HEK293T (cell line): Measurements from ENCODE around the gene SSRP1.

Experiments used
- CTCF ChIA-PET: fragments of 350-600 bp; formaldehyde crosslinking; extraction: SDS; loops from one replicate; lab custom pipeline; 2021; ENCODE audit warnings: antibody characterized with exemption, inconsistent platforms; lab: Yijun Ruan, JAX
- POLR2A ChIA-PET: fragments of 350-600 bp; formaldehyde crosslinking; extraction: SDS; loops from one replicate; lab custom pipeline; 2020; ENCODE audit warnings: antibody characterized with exemption, inconsistent platforms; lab: Yijun Ruan, JAX
- DNase-seq: peaks from one replicate; pipeline ENCODE4 v3.0.0; 2012; ENCODE audit warnings: mixed read lengths; ENCODE audit errors: extremely low spot score
- ARNT ChIP-seq: fragments of 450-650 bp; IDR thresholded peaks from 2 replicates; pipeline ENCODE4 v1.6.1; 2017; ENCODE audit warnings: mild to moderate bottlenecking
- BHLHE40 ChIP-seq: fragments of 450-650 bp; IDR thresholded peaks from 2 replicates; pipeline ENCODE4 v1.6.1; 2016; ENCODE audit warnings: mild to moderate bottlenecking, moderate library complexity, borderline replicate concordance
- CTBP1 ChIP-seq: fragments of 450-650 bp; IDR thresholded peaks from 2 replicates; pipeline ENCODE4 v1.6.1; 2016; ENCODE audit warnings: borderline replicate concordance
- ELF4 ChIP-seq: fragments of 450-650 bp; IDR thresholded peaks from 2 replicates; pipeline ENCODE4 v1.6.1; 2017; ENCODE audit warnings: antibody characterized with exemption
- FOXA1 ChIP-seq: fragments of 450-650 bp; IDR thresholded peaks from 2 replicates; pipeline ENCODE4 v1.6.1; 2016; ENCODE audit warnings: mild to moderate bottlenecking
- FOXK2 ChIP-seq: fragments of 450-650 bp; IDR thresholded peaks from 2 replicates; pipeline ENCODE4 v1.6.1; 2016; ENCODE audit warnings: mild to moderate bottlenecking
- FOXM1 ChIP-seq: fragments of 450-650 bp; IDR thresholded peaks from 2 replicates; pipeline ENCODE4 v1.6.1; 2017; ENCODE audit warnings: mild to moderate bottlenecking, borderline replicate concordance
- HDGF ChIP-seq: fragments of 450-650 bp; IDR thresholded peaks from 2 replicates; pipeline ENCODE4 v1.6.1; 2017; ENCODE audit warnings: antibody characterized with exemption, borderline replicate concordance
- L3MBTL2 ChIP-seq: fragments of 450-650 bp; conservative IDR thresholded peaks from 2 replicates; pipeline ENCODE4 v1.6.1; 2016; ENCODE audit warnings: mild to moderate bottlenecking
- LEF1 ChIP-seq: fragments of 450-650 bp; IDR thresholded peaks from 2 replicates; pipeline ENCODE4 v1.6.1; 2017; ENCODE audit warnings: mild to moderate bottlenecking, borderline replicate concordance
- NFRKB ChIP-seq: fragments of 450-650 bp; IDR thresholded peaks from 2 replicates; pipeline ENCODE4 v1.6.1; 2016; ENCODE audit warnings: mild to moderate bottlenecking, moderate library complexity
- PKNOX1 ChIP-seq: fragments of 450-650 bp; IDR thresholded peaks from 2 replicates; pipeline ENCODE4 v1.6.1; 2016
- SP1 ChIP-seq: fragments of 450-650 bp; IDR thresholded peaks from 2 replicates; pipeline ENCODE4 v1.6.1; 2017
- SUZ12 ChIP-seq: fragments of 450-650 bp; IDR thresholded peaks from 2 replicates; pipeline ENCODE4 v1.6.1; 2016; ENCODE audit warnings: mild to moderate bottlenecking
- TARDBP ChIP-seq: fragments of 450-650 bp; IDR thresholded peaks from 2 replicates; pipeline ENCODE4 v1.6.1; 2016
- ZNF384 ChIP-seq: fragments of 450-650 bp; IDR thresholded peaks from 2 replicates; pipeline ENCODE4 v1.6.1; 2016

SSRP1 gene

GRCh38 chr11:57307666-57308270 lies 27.9 kb downstream of the SSRP1 start:
- POLR2A ChIA-PET = no interaction called here
- CTCF ChIA-PET = no interaction called here
- no peak for DNase-seq
- TF ChIP-seq ELF4 = no peak
- no peak for TF ChIP-seq ARNT
- TF ChIP-seq LEF1 = no peak
- no peak for TF ChIP-seq FOXK2
- TF ChIP-seq NFRKB = no peak

GRCh38 chr11:57306940-57307565 lies 28.6 kb downstream of the SSRP1 start:
- ChIA-PET CTCF (no interaction called here), POLR2A (no interaction called here)
- no peak for DNase-seq
- TF ChIP-seq CTBP1 = no peak

- CTCF ChIA-PET = no interaction called here
These were observed 29.4 kb downstream of the SSRP1 start for GRCh38 chr11:57306161-57306876.

GRCh38 chr11:57305523-57305922 lies 30.2 kb downstream of the SSRP1 start:
- TF ChIP-seq LEF1 (no peak), SP1 (no peak), ARNT (no peak), BHLHE40 (no peak), SUZ12 (no peak), CTBP1 (no peak), FOXK2 (no peak)
- POLR2A ChIA-PET = no interaction called here
- DNase-seq = no peak
- CTCF ChIA-PET = no interaction called here

More at GRCh38 chr11:57306161-57306876, 29.4 kb downstream of the SSRP1 start:
- TF ChIP-seq SP1 = no peak
- POLR2A ChIA-PET = no interaction called here
- DNase-seq = no peak

- CTCF ChIA-PET = no interaction called here
- POLR2A ChIA-PET = interaction anchor here (1.0 kb wide), 1 partner anchor 14 kb away, joined by 4 read pairs; no protein-coding TSS in a partner anchor
- TF ChIP-seq FOXA1 (no peak), ARNT (no peak), ELF4 (no peak)
- no peak for DNase-seq
These were observed 31.6 kb downstream of the SSRP1 start for GRCh38 chr11:57303990-57304579.

- CTCF ChIA-PET = no interaction called here
- TF ChIP-seq SP1 (no peak), ARNT (no peak), NFRKB (no peak), BHLHE40 (no peak), HDGF (no peak), LEF1 (no peak)
- DNase-seq = no peak
- POLR2A ChIA-PET = no interaction called here
These were observed 32.3 kb downstream of the SSRP1 start for GRCh38 chr11:57303280-57303989.

GRCh38 chr11:57302489-57302888 lies 33.2 kb downstream of the SSRP1 start:
- DNase-seq = no peak
- ChIA-PET POLR2A (no interaction called here), CTCF (no interaction called here)
- TF ChIP-seq FOXM1 (no peak), SUZ12 (no peak), ZNF384 (no peak), LEF1 (no peak), PKNOX1 (no peak), FOXA1 (no peak), FOXK2 (no peak)

GRCh38 chr11:57301711-57302423 lies 33.8 kb downstream of the SSRP1 start:
- ChIA-PET CTCF (no interaction called here), POLR2A (no interaction called here)
- no peak for DNase-seq
- TF ChIP-seq FOXK2 (no peak), ELF4 (no peak), PKNOX1 (no peak), ZNF384 (no peak), BHLHE40 (no peak), HDGF (no peak), ARNT (no peak), FOXA1 (no peak), SUZ12 (no peak), SP1 (no peak), CTBP1 (no peak), L3MBTL2 (no peak), TARDBP (no peak), FOXM1 (no peak), NFRKB (no peak), LEF1 (no peak)
